Measurements from ENCODE around the gene ACADS.
A peak's percentile ranks its signal among the peaks of the same experiment; 100 is the strongest.

The ACADS gene

DNA sequence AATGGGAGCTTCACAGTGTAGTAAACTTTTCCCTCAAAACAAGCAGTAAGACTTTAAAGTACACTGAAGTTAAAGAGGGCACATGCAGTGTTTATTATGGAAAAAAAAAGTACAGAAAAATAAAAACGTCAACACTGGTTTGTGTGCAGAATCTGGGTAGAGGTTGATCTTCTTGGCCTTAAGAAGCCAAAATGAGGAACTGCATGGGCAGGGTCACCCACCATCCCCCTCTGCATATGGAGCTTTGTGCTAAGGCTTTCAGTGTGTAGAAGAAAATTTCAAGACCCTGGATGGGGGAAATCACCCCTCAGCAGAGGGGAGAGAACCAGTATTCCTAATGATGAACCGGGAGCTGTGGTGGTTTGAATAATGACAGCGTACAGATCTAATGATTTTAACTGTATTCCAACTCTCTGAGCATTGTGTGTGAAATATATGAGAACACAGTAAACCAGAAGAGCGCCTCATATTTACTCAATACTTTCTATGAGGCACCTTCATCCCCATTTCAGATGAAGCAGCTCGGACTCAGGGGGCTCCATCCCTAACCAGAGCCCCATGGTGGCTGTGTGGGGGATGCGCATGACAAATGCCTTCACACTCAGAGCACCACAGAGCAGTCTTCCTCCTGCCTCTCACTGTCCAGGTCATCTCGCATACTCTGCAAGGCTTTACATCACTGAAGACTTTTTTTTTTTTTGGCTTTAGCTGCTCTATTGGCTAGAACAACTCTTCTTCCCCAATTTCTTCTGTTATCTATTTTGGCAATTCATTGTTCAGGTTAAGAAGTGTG, 33.4 kb downstream of the ACADS start:
- no peak for DNase-seq

DNA sequence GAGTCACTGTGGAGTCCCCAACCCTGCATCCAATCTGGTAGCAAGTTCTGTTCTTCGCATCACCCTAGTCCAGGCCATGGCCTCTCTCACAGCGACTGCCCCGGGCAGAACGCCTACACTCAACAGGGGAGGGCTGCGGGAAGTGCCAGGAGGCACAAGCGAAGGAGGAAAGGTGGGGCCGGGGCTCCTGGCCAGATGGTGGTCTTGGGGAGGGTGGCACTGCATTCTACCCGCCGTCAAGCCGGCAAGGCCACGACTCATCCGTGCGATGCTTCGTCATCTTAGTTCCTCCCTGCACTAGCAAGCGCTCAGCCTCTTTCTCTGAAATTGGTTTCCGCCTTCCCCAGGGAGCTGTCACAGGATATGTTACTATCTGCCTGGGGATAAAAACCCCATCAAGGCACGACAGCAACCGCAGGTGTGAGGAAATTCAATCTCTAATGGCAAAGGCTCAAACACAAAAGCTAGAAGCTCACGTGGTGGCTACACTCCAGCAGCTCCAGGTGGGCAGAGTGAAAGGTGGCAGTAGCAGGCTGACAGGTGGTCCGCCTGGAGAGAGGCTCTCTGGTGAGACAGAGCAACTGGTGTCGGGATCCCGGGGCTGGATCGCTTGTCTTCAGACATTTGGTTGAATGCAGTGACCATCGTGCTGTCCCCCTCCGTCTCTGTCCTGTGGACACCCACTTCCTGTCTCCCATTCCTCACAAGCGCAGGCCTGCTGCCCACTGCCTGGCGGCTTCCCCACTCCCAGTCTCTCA, 34.1 kb downstream of the ACADS start:
- DNase-seq, result peak; percentile 92 to 98

DNA sequence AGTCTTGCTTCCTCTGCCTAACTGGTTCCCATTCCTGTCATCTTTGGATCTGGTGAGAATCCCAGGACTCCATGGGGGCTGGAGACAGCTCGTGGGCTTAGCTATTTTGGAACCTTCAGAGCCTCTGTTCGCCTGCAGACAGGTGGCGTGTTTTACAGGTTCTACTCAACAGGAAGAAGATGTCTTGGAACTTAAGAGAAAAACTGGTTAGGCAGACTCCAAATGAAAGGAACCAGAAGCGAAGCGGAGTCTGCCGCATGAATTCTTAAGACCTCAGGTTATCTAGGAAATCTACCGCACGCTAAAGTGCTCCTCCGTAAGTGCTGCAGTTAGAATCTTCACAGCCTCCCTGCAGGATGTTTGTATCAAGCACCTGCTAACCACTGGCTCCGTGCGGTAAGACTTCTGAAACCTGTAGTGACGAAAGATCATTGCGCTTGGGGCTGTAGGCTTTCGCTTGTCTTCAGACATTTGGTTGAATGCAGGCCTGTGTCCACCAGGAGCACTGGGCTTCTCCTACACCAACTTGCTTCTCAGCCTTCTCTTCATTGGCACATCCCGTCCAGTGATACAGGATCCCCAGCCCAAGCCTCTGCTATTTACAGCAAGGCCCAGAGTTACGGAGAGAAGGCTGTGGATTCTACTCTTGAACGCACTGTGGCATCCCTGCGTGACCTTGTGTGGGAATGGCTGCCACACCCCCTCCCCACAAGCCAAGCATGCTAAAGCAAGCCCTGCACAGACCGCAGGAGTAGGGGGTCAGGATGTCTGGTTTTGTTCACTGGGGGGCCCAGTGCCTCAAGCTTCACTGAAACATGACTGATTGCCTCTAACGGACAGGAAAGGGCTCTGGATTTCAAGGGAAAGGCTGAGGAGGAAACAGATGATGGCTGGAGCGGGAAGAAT, 35.0 kb downstream of the ACADS start:
- DNase-seq, result no peak

DNA sequence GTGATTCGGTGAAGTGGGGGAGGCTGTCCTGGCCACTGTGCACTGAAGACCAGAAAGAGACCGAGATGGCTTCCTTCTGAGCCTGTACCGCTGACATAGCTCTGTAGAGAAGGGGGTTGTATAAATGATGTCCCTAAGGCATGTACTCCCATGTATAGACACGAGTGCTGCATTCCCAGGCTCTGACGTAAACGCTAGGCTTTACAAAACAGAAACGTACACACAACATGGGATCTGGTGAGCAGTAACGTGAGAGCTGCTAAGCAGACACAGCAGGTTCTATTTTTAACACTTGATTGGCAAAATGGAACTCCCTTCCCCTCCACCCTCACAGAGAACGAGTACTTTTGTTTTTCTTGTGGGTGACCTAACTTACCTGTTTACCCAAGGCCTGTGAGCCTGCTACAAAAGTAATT, 35.9 kb downstream of the ACADS start:
- peak; percentile 2 to 31 for DNase-seq

DNA sequence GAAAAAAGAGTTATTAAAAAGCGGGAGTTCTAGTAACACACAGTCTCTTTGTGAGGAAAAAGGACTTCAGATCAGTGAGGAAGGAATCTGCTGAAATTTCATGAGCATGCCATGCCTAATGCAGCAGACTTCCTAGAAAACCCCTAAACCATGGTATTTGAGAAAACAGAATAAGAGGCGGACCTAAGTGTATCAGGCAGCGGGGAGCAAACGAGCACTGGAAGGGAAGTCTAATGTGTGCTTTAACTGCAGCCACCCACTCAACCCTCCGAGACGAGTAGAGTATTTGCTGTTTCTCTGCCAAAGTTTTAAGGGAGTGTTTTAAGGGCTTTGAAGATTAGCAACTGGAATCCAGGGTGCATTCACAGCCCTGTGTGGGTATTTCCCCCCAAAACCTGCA, 36.5 kb downstream of the ACADS start:
- DNase-seq, result no peak

DNA sequence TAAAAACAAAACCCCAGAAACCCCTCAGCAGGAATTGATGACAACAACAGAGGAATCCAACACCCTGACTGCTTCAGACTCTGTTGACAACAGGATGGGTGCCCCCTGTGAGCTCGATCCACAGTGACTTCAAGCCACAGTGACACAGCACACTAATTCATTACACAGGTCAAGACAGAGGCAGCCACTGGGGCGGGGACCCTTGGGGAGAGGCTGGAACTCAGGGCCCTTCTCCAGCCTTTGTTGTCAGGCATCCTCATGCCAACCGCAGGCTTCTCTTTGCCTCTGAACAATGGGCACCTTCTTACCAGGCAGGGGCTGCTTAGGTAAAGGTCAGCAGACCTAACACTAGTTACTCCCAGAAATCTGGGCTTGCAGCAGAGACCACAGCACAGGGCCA, 37.6 kb downstream of the ACADS start:
- no peak for DNase-seq

DNA sequence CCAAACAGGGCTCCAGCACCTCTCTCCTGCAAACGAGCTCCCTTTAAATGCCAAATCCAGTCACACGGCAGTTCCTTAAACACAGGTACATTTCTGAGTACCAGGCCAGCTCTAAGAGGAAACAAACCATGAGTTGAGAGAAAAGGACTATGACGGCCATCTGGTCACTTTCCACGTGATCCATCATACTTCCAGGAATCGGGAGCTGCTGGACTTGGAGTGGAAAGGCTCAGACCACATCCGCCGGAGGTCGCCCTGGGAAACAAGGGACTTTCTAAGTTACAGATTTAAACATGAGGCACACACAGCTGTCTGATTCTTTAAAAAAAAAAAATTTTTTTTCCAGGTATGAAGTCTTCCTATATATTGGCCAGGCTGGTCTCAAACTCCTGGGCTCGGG, 39.2 kb downstream of the ACADS start:
- DNase-seq, result peak in 1 of 2 experiments; percentile 39

DNA sequence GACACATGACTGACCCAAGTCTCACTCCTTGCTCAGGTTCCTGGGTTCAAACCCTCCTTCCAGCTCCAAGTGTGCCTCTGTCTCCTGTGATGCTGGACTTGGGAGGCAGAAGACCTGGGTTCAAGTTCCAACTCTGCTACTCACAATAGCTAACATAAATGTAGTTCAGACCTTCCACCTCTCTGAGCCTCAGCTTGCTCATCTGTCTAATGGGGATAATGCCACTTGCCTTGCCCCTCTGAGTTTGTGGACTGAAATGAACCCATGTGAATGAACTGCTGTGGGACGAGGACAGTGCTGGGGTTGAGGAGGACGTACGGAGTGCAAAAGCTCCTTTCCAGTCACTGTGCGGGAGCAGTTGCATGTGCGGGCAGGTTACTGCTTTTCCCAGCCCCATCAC, 40.9 kb downstream of the ACADS start:
- no peak for DNase-seq

DNA sequence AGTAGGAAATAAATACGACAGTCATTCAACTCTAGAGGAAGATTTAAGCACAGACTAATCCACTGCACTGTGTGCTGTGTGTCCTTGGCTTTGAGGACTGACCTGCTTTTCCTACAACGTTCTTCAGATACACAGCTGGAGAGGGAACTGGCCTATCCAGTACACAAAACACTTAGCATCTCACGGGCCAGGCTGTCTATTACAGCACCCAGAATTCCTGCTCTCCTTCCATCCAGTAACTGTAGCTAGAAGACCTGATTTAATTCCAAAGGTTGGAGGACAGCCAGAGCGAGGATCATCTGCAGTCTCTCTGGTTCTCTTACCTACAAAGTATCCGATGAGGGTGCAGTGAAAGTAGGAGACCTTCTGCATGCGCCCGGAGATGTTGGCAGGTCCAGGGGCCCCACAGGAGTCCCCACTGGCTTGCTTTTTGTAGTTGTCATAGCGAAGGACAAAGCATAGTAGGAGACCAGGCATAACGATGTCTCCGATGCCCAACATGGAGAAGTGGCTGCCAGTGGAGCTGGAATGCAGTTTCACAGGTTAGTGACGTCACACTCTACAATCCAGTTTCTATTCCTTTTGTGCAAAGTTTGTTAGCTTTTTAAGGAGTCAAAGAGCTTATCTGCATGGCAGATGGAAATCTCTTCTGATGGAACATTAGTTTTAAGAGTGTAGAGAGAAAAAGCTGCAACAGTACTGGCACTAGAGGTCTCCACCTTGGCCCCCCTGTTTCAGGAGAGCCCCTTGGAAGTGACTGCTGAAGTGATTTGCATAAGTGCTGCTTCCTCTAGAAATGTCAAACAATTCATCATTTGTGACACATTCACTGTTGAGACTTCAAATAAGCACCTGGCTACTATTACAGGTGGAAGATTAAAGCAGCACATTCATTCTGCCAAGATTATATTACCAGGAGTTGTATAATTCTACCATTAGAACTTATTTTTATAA, 41.7 kb downstream of the ACADS start:
- no peak for DNase-seq

DNA sequence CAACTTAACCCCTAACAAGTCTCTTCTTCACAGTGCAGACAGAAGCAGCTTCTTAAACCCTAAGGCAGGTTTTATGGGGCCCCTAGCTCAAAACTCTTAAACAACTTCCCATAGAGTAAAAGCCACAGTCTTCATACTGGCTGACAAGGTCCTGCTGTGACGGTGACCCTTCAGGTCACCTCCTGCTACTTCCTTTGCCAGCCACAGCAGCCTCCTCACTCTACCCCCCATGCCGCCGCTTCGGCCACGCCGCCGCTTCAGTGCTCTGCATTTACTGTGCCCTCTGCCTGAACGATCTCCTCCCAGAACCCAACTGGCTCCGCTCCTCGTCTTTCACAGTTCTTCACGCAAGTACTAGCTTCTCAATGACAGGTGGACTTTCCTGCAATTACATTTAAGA, 45.5 kb downstream of the ACADS start:
- DNase-seq, result no peak

DNA sequence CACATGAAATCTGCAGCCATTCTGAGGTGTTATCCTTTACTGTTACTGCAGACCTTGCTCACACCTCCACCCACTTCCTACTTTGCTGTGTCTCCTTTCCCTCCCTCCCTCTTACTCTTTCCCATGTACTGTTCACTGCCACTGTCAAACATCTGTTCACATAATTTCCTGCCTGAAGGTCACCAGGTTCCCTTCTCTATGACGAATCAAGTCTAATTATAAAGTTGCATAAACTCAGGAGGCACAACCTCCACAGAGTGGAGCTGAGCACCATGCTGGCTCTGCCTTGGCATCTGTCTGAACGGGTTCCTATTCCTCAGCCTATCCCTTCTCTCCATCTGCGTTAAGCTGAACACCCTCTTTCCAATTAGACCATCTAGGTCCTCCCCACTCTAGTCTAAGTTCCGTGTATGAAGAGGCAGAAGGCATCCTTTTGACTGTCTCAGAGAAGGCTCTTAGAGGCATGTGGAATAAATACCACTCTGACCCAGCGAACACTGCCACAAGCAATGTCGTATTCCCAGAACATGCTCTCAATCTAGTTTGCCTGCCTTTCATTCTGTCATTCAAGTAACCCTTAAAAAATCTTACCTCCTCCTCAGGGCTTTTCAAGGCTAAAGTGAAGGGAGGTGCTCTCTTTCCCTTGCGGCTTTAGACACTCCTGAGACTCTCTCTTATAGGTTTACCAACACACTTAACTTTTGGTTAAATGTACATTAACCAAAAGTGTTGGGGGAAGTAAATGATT, 48.7 kb downstream of the ACADS start:
- DNase-seq, result no peak

DNA sequence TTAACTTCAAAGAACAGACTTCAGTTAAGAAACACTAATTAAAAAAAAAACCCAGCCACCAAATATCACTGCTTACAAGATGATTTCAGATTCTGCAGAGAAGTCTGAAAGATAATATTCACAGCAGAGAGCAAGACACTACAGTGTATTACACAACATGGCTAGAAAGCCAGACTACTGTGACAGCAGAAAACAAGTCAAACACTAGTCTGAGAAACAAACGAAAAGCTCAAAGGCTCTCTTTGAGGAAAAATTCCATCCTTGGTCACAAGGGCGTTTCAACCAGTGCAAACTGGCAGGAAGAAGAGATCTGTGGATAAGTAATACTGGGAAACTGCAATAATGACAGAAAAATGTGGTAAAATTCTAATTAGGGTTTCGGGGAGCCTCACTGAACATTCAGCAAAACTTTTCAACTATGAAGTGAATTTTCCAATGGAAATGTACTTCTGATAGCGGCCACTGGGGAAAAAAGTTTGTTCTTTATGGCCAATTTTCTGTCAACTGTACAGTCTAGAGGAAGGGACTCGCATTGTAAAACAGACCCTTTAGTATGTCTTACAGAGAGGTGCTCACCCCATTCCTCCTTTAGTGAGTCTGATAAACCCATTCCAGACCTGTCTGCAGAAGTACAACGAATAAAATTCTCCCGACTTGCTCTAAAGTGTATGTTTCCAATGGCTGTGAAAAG, 50.4 kb downstream of the ACADS start:
- no peak for DNase-seq

DNA sequence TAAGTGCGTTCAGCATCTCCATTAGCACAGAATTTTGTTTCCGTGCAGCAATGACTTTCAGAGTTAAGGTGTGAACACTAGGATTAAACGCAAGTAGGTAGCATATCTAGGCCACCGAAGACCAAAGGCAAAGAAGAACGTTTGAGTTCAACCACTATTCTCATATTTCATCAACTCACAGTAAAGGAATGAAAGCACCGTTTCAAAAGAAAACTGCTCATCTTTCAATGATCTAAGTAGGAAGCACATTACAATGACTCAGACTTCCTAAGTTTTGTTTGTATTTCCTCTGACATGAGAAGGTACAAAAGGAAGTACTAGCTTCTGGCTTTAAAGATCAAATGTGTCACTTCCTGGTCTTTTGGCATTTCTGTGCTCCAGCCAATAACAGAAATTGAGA, 57.6 kb downstream of the ACADS start:
- no peak for DNase-seq

DNA sequence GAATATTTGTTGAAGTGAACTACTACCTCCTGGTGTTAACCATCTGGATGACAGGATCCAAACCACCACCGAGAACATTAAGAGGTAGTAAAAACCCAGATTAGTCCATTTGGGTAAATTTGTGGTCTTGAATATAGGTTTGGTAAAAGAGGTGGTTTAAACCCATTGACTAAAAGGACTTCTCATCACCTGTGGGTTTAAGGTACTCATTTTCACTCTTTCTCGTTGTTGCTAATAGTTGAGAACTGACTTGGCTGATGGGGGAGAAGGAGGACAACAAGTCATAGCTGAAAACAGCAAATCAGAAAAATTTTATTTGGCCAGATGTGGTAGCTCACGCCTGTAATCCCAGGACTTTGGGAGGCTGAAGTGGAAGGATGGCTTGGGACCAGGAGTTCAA, 59.2 kb downstream of the ACADS start:
- no peak for DNase-seq

DNA sequence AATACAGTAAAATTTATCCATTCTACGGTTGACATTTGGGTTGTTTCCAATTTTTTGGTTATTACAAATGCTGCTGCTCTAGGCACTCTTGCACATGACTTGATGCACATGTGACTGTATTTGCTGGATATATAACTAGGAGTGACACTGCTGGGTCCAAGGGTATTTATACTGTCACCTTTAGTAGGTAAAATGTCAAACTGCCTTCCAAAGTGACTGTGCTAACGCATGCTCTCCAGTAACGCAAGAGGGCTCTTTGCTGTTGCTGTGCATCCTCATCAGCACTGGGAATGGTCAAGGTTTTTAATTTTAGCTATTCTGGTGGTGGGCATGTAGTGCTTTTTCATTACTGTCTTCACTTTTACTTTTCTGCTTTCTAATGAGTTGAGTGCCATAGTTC, 62.3 kb downstream of the ACADS start:
- no peak for DNase-seq
